AG04450 (cell line): ENCODE results near the gene ABCE1. TPM values are rescaled to one million over a fixed set of nuclear protein-coding genes. Genes with fewer than 3 reads are reported as not detected.

Experiments
- CTCF ChIA-PET: fragments of 300-600, 350-600 bp; formaldehyde crosslinking; extraction: SDS; loops from one replicate; lab custom pipeline; 2022; ENCODE audit warnings: antibody characterized with exemption, inconsistent platforms; lab: Charles Lee
- POLR2A ChIA-PET: fragments of 350-600 bp; formaldehyde crosslinking; extraction: SDS; loops from one replicate; lab custom pipeline; 2021; ENCODE audit warnings: antibody characterized with exemption, inconsistent platforms; lab: Yijun Ruan, JAX
- DNase-seq: peaks from one replicate; pipeline ENCODE4 v3.0.0-alpha.2; 2011; ENCODE audit warnings: low read depth, low spot score
- H3K27ac ChIP-seq: one replicate; pipeline ENCODE4 v1.5.1; 2012; ENCODE audit warnings: low read depth, low read length, control low read depth
- H3K27me3 ChIP-seq: one replicate; pipeline ENCODE4 v1.6.0; 2012; ENCODE audit warnings: low read length; ENCODE audit not compliant: control insufficient read depth, insufficient read depth
- H3K4me3 ChIP-seq: 2 replicates; pipeline ENCODE4 v1.5.1; 2011; ENCODE audit warnings: mild to moderate bottlenecking, low read depth, low read length, control low read depth
- H3K9me3 ChIP-seq: 2 replicates; pipeline ENCODE4 v1.5.1; 2012; ENCODE audit warnings: low read length; ENCODE audit not compliant: control insufficient read depth, insufficient read depth
- CTCF ChIP-seq: IDR thresholded peaks from 2 replicates; pipeline ENCODE4 v1.5.1; 2011; ENCODE audit warnings: low read depth, low read length, control low read depth, inconsistent platforms
- polyA plus RNA-seq: library from polyadenylated mRNA; depleted of rRNA; stranded (reverse); fragments of >200 nt; gene quantifications from 2 replicates; pipeline ENCODE4 v1.2.3, GENCODE V29; 2011

ABCE1 gene
- polyA plus RNA-seq, 1 experiment = 82.0 TPM

GRCh38 chr4:145056325-145057130 is 41.6 kb upstream of the ABCE1 start:
- DNase-seq = no peak
- CTCF ChIA-PET = interaction anchor here (0.6 kb wide), 1 partner anchor 533 kb away, joined by 3 read pairs; no protein-coding TSS in a partner anchor
- POLR2A ChIA-PET = no interaction called here

GRCh38 chr4:145058256-145058655 is 39.9 kb upstream of the ABCE1 start:
- H3K27ac ChIP-seq = no peak overlapping the region
- ChIA-PET POLR2A (no interaction called here), CTCF (no interaction called here)
- no peaks in the 10 kb centered on the region for H3K27me3 ChIP-seq
- H3K4me3 ChIP-seq = no peak overlapping the region
- TF ChIP-seq CTCF = no peak
- H3K9me3 ChIP-seq = no peaks in the 10 kb centered on the region
- DNase-seq = no peak

More at GRCh38 chr4:145056325-145057130, 41.6 kb upstream of the ABCE1 start:
- no peak overlapping the region for H3K4me3 ChIP-seq
- no peaks in the 10 kb centered on the region for H3K9me3 ChIP-seq
- H3K27ac ChIP-seq = no peak overlapping the region
- TF ChIP-seq CTCF = no peak
- H3K27me3 ChIP-seq = no peaks in the 10 kb centered on the region

- ChIA-PET CTCF (interaction anchor here (0.6 to 2.5 kb wide), 28 partner anchors 8 to 894 kb away, joined by 3 to 17 read pairs (median 6); partner anchors contain the start of genes ABCE1, ANAPC10 and HHIP), POLR2A (interaction anchor here (0.8 kb wide), 1 partner anchor 23 kb away, joined by 4 read pairs; no protein-coding TSS in a partner anchor)
- DNase-seq = peak; percentile 15
Observed at GRCh38 chr4:145061318-145061920, 36.7 kb upstream of the ABCE1 start.

GRCh38 chr4:145066063-145066501 is 32.0 kb upstream of the ABCE1 start:
- no peak for TF ChIP-seq CTCF

More at GRCh38 chr4:145061318-145061920, 36.7 kb upstream of the ABCE1 start:
- no peak overlapping the region for H3K4me3 ChIP-seq
- H3K9me3 ChIP-seq = no peaks in the 10 kb centered on the region
- H3K27ac ChIP-seq = no peak overlapping the region
- H3K27me3 ChIP-seq = no peaks in the 10 kb centered on the region
- peak; percentile 44 for TF ChIP-seq CTCF

More at GRCh38 chr4:145066063-145066501, 32.0 kb upstream of the ABCE1 start:
- H3K27me3 ChIP-seq = no peaks in the 10 kb centered on the region
- DNase-seq = no peak
- H3K9me3 ChIP-seq = no peaks in the 10 kb centered on the region
- CTCF ChIA-PET = interaction anchor here (0.6 kb wide), 1 partner anchor 455 kb away, joined by 3 read pairs; no protein-coding TSS in a partner anchor
- no peak overlapping the region for H3K27ac ChIP-seq
- POLR2A ChIA-PET = no interaction called here
- H3K4me3 ChIP-seq = no peak overlapping the region
